Hematopoietic multipotent progenitor cell treated with erythropoietin and hydrocortisone succinate and interleukin-3 and kit ligand, for 4 days (in vitro differentiated cells): ENCODE data around the gene FAM187B.
"Not testable (repeated sequence)": the region's sequence is repeated elsewhere in the genome, so short reads cannot be mapped to it uniquely, and the experiment has no call there.

ENCODE experiments used
- DNase-seq: peaks from one replicate; pipeline ENCODE4 v3.0.0-alpha.2; 2015

The FAM187B gene

DNA sequence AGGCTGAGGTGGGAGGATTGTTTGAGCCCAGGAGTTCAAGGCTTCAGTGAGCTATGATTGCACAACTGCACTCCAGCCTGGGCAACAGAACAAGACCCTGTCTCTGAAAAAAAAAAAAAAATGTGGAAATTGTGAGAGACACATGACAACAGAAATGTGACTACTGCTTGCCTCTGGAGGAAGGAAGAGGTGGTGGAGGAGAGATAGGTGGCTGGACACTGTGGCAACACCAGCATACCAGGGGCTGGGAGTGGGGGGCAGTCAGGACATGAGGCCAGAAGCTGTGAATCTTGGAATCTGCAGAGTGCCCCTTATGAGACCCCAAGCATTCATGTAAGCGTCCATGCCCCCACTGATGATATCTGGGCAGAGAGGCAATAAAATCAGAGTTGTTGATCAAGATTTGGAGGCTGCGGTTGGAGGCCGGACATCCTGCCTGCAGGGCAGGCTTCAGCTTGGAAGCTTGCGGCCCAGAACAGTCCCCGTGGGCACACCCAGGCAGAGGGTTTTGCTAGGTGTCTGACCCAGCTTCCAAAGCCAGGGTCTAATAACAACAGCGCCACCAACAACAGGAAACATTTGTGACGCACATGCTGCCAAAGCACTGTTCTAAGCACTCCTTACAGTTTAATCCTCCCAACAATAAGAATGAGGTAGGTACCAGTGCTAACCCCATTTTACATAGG, 16.9 kb downstream of the FAM187B start:
- DNase-seq = peak; percentile 81

DNA sequence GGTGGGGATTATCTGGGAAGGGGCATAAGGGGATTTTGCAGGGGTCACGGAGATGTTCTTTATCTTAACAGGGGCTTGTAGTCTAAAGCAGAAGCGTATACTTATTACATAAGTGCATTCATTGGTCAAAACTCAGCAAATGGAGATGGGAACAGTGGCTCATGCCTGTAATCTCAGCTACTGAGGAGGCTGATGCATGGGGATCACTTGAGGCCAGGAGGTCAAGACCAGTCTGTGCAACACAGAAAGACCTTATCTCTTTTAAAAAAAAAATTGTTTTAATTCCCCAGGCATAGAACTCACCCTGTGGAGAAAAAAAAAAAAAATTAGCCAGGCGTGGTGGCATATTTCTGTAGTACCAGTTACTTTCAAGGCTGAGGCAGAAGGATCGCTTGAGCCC, 18.9 kb downstream of the FAM187B start:
- no peak for DNase-seq

DNA sequence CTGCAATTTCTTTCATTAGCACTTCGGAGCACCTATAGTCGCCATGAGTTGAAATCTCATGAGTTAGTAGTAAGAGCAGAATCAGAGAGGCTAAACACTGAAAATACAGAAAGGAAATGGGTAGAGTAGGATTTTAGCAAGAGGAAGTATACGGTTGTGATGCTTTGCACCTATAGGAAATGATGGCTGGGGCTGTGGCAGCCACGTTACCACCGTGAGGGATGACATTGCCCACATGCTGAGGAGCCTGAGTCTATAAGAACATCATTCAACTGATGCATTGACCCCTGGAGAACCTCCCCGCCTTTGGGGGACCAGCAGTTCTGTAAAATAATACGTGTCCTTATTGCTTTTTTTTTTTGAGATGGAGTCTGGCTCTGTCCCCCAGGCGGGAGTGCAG, 20.4 kb downstream of the FAM187B start:
- no peak for DNase-seq

DNA sequence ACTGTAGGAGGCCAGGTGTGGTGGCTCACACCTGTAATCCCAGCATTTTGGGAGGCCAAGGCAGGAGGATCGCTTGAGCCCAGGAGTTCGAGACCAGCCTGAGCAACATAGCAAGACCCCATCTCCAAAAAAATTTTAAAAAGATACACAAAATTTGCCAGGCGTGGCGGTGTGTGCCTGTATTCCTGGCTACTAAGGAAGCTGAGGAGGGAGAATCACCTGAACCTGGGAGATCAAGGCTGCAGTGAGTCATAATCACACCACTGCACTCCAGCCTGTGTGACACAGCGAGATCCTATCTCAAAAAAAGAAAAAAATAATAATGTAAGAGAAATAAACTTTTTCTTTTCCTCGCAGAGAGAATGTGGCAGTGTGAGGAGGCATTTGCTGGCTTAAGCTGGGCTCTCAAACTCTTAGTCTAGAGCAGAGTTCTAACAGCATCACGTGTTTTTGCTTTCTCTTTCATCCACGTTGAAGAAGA, 21.1 kb downstream of the FAM187B start:
- DNase-seq = no peak

DNA sequence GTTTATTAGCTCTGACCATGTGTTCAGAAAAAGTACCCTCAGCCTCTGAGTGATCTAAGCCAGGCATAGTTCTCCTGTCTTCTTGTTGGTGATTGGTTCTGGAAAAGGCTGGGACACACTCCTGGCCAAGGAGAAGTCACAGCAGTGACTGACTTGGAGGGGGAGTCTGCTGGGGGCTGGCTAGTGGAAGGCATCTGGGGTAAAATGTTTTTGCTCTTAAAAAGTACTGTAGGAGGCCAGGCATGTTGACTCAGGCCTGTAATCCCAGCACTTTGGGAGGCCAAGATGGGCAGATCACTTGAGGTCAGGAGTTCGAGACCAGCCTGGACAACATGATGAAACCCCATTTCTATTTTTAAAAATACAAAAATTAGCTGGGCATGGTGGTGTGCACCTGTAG, 21.7 kb downstream of the FAM187B start:
- DNase-seq = no peak

DNA sequence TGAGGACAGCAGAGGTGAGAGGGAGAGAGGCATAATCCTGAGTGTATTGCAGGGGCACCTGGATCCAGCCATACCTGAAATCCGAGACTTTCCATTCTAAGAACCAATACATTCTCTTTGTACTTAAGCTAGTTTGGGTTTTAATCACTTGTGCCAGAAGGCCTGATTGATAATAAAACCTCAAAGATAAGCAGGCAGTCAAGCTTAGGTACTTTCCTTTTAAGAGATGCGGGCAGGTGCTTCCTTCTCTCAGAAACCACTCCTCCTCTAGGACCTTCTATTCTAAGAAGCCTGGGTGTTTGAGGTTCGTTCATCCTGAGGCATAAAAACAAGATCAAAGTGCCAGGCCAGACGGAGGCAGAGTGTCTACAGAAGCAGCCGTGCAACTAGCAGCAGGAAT, 22.2 kb downstream of the FAM187B start:
- DNase-seq = peak; percentile 78

DNA sequence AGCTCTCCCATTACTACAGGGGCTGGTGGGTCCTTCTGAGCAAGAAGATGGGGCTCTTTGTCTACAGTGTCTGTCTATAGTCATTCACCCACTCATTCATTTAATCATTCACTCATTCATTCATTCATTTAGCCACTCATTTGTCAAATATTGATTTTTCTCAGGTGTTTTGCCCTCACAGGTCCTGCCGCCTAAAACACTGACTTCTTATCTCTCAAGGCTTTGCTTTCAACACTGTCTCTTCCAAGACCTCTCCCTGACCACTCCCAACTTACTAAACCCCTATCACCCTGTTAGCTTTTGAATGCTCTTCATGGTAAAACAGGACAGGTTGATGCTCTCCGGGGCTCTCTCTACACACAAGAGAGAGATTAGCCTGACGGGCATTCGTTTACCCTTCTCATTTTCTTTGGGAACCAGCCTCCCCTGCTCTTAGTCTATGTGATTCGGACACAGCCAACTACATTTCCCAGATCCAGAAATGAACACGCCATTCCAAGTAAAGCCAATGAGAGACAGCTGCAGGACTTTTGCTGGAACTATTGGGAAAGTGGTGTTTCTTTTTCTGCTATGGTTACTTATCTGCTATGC, 22.7 kb downstream of the FAM187B start:
- no peak for DNase-seq

DNA sequence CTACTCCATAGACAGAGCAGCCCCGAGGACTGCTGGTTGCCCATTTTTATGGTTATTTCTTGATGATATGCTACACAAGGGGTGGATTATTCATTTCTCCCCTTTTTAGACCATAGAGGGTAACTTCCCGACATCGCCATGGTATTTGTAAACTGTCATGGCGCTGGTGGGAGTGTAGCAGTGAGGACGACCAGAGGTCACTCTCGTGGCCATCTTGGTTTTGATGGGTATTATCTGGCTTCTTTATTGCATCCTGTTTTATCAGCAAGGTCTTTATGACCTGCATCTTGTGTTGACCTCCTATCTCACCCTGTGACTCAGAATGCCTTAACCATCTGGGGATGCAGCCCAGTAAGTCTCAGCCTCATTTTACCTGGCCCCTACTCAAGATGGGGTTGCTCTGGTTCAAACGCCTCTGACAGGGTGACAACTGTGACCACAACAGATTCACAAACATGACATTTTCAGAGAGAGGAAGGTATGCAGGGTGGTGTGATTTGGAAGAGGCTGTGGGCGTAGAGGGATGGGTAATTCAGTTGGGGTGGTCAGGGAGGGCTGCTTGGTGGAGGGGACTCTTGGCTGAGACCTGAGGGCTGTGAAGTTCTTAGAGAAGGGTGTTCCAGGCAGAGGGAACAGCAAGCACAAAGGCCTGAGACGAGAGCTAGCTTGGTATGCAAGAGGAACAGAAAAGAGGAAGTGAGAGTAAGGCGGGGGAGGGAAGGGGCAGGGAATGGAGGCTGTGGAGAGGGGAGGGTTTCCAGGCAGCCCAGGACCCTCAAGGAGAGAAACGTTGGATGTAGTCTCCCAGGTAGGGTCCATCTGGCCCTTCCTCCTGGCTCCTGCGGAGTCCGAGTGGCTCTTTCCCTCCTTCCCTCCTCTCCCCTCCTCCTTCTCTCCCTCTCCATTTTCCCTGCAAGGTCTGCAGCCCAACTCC, 23.5 kb downstream of the FAM187B start:
- peak; percentile 85 for DNase-seq

DNA sequence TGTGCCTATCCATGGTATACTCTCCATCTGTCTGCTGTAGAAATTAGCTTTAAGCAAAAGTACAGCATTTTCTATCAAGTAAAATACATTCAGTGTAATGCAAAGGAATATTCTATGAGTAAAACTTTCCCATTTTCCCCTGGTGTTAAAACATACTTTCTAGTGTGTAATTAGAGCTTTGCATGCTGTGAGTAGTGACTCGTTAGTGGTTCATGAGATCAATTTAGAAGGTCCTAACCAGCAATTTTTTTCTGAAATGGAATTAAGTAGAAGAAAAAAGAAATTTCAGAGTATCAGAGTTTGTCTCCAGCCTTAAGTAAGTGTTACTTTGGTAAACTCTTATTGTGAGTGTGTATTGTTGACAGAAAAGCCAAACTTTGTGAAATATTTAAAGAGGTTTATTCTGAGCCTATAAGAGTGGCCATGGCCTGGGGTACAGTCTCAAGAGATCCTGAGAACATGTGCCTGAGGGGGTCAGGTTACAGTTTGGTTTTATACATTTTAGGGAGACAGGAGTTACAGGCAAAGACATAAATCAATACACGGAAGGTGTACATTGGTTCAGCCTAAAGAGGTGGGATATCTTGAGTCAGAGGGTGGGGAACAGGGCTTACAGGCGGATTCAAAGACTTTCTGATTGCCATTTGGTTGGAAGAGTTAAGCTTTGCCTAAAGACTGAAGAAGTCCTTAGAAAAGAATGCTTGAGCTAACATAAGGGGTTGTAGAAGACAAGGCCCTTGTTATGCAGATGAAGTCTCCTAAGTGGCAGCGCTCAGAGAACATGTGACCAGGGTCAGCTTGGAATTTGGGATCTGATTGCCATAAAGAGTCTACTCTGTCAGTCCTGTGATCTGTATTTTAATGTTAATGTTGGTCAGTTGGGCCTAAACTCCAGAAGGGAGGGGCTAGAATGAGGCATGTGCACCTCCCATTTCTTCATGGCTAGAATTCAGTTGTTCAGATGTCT, 25.5 kb downstream of the FAM187B start:
- DNase-seq = no peak

DNA sequence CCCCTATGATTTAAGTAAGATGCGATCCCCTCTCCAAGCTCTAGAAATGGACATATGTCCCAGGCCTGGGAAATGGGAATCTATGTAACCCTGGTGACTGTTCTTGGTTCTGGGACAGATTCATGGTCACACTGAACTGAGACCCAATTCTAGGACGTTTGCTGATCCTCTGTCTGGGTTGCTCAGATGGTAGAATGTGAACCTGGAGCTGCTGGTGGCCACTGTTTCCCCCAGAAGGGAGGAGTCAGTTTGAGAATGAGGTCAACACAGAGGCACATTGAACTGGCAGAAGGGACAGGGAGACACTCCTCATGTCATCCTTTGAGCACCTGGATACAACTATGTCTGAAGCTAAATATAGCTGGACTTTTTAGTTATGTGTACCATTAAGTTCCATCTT, 29.1 kb downstream of the FAM187B start:
- no peak for DNase-seq

DNA sequence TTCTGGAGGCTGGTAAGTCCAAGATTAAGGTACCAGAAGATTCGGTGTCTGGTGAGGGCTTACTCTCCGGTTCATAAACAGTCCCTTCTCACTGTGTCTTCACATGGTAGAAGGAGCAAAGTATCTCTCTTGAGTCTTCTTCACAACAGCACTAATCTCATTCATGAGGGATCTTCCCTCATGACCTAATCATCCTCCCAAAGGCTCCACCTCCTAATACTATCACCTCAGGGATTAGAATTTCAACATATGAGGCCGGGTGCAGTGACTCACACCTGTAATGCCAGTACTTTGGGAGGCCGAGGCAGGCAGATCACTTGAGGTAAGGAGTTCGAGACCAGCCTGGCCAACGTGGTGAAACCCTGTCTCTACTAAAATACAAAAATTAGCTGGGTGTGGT, 31.7 kb downstream of the FAM187B start:
- not testable (repeated sequence) for DNase-seq

DNA sequence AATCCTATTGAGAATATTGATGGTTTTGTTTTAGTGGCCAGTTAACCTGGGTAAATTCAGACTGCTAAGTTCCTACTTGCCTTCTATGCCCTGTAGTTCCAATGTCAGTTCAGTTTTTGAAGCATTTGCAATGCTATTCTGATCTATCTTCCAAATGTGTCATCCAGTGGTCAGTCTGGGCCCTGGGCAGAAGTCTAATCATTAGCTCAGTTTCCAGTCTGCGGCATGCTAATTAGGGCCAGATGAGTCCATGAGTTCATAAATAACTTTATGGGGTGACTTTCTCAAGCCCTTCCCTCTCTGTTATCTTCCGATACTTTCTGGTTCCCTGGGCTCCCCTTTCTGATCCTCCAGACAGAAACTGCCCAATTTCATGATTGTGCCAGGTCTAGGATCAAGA, 32.7 kb downstream of the FAM187B start:
- DNase-seq = no peak

DNA sequence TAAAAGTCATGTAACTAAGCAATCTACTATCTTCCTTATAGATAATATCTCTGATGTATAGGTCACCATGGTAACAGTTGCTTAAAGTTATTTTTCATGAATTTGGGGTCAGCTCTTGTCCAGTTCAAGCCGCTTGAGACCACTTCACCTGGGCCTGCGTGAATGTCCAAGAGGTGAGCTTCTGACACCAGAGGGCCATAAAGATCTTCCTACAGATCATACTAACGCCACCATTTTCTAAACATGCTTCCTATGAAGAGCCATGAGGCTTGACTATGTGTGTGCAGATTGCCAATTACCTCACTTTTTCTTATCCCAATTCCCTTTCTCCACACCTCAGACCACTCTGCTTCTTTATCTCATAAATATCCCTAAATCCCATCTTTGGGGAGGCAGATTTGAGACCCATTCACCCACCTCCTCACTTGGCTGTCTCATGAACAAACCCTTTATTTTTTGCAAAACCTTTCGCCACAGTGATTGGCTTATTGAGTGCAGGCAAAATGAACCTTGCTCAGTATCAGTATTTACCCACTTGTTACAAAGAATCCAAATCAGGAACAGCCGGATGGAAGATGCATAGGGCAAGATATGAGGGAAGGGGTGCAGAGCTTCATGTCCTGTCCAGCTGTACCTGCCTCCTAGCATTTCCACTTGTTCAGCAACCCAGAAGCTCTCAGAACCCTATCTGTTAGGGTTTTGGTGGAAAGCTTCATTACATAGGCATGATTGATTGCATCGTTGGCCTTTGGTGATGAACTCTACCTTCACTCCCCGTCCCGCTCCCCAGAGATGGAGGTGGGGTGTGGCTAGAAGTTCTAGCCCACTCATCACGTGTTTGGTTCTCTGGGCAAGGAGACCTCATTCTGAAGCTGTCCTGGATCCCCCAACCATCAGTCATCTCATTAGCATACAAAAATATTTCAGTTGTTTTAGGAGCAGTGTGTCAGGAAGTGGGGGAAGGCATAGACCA, 34.2 kb downstream of the FAM187B start:
- DNase-seq = no peak

DNA sequence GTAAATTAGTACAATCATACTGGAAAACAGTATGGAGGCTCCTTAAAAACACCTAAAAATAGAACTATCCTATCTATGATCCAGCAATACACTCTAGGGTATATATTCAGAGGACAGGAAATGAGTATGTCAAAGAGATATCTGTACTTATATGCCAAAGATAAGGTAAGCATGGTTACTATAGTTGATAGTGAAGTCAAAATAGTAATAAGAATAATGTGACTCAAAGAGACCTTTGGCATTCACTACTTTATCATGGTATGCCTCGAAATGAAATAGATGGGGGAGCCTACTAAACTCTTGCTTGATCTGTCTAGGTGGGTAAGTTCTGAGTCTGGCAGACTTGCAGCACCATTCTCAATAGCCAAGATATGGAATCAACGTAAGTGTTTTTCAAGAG, 43.7 kb downstream of the FAM187B start:
- DNase-seq = no peak

DNA sequence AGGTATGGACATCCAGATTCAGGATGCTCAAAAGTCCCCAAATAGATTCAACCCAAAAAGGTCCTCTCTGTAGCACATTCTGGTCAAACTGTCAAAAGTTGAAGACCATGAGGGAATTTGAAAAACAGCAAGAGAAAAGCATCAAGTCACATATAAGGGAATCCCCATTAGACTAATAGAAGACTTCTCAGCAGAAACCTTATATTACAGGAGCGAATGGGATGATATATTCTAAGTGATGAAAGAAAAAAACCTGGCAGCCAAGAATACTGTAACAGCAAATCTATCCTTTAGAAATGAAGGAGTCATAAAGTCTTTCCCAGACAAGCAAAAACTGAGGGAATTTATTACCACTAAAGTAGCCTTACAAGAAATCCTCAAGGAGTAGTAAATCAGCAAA, 44.3 kb downstream of the FAM187B start:
- DNase-seq = no peak

DNA sequence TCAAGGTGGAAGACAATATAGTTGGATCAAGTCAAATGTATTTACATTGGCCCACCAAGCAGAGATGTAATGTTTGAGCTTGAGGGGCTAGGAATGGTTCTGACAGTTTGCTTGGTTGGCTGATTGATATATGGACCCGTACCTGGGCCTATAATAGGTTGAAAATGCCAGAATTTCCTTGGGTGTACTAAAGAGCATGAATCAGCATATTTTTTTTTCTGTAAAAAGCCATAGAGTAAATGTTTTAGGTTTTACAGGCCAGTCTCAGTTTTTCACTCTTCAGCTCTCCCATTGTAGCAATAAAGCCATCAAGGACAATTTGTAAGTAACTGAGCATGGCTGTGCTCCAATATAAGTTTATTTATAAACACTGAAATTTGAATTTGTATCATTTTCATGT, 47.2 kb downstream of the FAM187B start:
- no peak for DNase-seq

DNA sequence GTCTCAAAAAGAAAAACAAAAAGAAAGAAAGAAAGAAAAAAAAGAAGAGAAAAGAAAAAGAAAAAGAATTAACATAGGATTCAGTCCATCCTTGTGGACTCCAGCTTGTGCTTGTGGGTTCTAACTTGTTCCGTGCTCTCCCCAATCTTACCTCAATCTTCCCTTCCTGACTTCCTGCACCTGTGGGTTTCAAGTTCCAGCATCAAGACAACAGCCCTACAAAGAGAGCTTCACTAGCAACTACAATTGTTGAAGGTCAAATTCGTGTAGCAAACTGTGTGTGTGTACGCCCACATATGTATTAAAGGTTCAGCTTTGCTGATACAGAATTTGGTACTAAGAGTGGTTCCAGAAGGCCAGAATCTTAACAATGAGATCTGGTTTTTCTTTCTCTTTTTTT, 48.7 kb downstream of the FAM187B start:
- no peak for DNase-seq

DNA sequence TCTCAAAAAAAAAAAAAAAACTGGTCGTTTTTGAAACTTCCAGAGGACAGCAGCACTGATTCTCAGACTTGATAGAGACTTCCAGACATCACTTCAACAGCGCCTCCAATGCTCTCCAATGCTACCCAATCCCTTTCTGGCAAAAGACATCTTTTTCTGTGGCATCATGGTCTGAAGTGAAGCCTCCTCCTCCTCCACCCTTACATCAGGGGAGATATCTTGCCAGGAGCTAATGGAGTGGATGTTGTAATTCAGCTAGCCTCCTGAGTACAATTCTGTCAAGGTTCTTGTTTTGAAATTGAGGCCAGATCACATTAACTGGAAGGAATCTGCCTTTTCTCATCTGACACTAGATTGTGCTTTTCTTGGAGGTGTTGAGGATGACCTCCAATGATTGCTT, 49.8 kb downstream of the FAM187B start:
- DNase-seq = no peak

DNA sequence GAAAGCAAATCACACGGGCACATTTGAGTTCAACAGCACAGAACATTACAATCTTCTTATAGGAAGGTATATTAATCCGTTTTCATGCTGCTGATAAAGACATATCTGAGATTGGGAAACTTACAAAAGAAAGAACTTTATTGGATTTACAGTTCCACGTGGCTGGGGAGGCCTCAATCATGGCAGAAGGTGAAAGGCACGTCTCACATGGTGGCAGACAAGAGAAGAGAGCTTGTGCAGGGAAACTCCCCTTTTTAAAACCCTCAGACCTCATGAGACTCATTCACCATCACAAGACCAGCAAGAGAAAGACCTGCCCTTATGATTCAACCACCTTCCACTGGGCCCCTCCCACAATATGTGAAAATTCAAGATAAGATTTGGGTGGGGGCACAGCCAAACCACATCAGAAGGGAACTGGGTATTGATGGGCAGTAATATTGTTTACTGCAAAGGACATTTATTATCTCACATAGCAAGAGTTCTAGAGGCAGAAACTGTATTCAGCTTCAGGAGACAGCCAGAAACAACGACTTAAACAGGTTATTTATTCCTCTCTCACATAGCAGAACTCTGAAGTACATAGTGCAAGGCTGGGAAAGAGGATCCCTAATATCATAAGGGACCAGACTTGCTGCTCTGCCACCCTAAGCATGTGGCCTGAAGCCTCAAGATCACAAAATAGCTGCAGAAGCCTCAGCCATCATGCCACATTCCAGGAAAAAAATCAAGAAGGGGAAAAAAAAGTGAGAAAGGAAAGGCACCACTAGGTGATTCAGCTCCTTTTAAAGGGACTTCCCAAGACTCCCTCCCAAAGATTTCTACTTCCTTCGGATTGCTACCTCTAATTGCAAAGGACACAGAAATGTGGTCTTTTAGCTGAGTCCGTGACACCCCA, 50.9 kb downstream of the FAM187B start:
- DNase-seq = peak; percentile 79

DNA sequence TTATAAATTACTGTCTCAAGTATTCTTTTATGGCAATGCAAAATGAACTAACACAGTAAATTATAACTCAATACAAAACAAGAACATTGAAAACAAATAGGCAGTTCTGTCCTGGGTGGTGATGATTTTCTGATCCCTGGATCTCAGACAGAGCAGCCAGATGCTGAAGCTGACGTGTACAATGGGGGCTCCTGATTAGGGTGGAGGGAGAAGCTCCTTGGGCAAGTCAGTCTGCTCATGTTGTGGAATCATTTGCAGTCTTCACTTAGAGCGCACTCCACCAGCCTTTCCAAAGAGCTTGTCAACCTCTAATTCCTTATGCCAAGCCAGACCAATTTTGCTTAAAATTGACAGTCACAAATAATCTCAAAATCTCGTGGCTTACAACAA, 52.4 kb downstream of the FAM187B start:
- no peak for DNase-seq
